Measurements from ENCODE around the gene RSPH6A. TPM values are rescaled to one million over a fixed set of nuclear protein-coding genes. Genes with fewer than 3 reads are reported as not detected.

The RSPH6A gene
- polyA plus RNA-seq, 3 donors, result not detected

- H3K36me3 ChIP-seq (replicated peaks in 1 of 2; ENCODE audit: control insufficient read depth in 1 of 2, insufficient read depth in 2 of 2, low read length in 2 of 2), result no peaks in the 10 kb centered on the region
- intact Hi-C loops (cut with micrococcal nuclease), result no loop called here
- H3K9me3 ChIP-seq (replicated peaks in 1 of 2; ENCODE audit: control insufficient read depth in 1 of 2, insufficient read depth in 1 of 2, low read length in 2 of 2), result peaks cover 0 to 7% of the 10 kb centered on the region in 2 donors
- peaks cover 13% of the 10 kb centered on the region for H4K20me1 ChIP-seq (ENCODE audit: insufficient read depth, low read length)
- H2AFZ ChIP-seq (ENCODE audit: insufficient read depth, low read depth, low read length, poor library complexity, severe bottlenecking), result no peak overlapping the region
- DNase-seq, result no peak
- peaks cover 20 to 26% of the 10 kb centered on the region in 2 donors for H3K4me1 ChIP-seq (ENCODE audit: control insufficient read depth in 1 of 2, insufficient read depth in 2 of 2, low read length in 2 of 2)
- peaks cover 13% of the 10 kb centered on the region for H3K4me1 Mint-ChIP-seq
- H3K4me3 ChIP-seq (replicated peaks in 1 of 3; ENCODE audit: low read depth in 2 of 3, low read length in 3 of 3), result no peak overlapping the region
- H3K4me3 Mint-ChIP-seq, result peak overlapping the region in 1 of 2 donors; percentile 70
- WGBS (ENCODE audit: insufficient coverage), result 88% methylated on average over 18 of the region's 21 CpGs
- H3K27me3 Mint-ChIP-seq (ENCODE audit: low read depth in 3 of 3), result peaks cover 61 to 93% (median 73%) of the 10 kb centered on the region in 3 donors
- no peak overlapping the region for H3K9ac ChIP-seq (ENCODE audit: insufficient read depth, low read length, poor library complexity, severe bottlenecking)
- H3K4me2 ChIP-seq (replicated peaks; ENCODE audit: extremely low read depth, low read length, poor library complexity, severe bottlenecking), result no peak overlapping the region
- H3K9me3 Mint-ChIP-seq, result peaks cover 0 to 11% (median 5%) of the 10 kb centered on the region in 7 donors
- peaks cover 0 to 3% of the 10 kb centered on the region in 2 donors for H3K36me3 Mint-ChIP-seq
- H3K27me3 ChIP-seq (ENCODE audit: control insufficient read depth in 2 of 2, insufficient read depth in 2 of 2, low read length in 2 of 2), result peaks cover 22 to 71% of the 10 kb centered on the region in 2 donors
- no peaks in the 10 kb centered on the region for H3K79me2 ChIP-seq (ENCODE audit: insufficient read depth, low read length)
- TF ChIP-seq, protein P1, sequence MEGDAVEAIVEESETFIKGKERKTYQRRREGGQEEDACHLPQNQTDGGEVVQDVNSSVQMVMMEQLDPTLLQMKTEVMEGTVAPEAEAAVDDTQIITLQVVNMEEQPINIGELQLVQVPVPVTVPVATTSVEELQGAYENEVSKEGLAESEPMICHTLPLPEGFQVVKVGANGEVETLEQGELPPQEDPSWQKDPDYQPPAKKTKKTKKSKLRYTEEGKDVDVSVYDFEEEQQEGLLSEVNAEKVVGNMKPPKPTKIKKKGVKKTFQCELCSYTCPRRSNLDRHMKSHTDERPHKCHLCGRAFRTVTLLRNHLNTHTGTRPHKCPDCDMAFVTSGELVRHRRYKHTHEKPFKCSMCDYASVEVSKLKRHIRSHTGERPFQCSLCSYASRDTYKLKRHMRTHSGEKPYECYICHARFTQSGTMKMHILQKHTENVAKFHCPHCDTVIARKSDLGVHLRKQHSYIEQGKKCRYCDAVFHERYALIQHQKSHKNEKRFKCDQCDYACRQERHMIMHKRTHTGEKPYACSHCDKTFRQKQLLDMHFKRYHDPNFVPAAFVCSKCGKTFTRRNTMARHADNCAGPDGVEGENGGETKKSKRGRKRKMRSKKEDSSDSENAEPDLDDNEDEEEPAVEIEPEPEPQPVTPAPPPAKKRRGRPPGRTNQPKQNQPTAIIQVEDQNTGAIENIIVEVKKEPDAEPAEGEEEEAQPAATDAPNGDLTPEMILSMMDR (IDR thresholded peaks at IDR 0.05), result no peak
- no peak overlapping the region for H3K27ac ChIP-seq (ENCODE audit: low read depth in 1 of 2, low read length in 2 of 2)
- no peak overlapping the region for H3K27ac Mint-ChIP-seq
Measured at GRCh38 chr19:45764945-45765701, 50.0 kb downstream of the RSPH6A start.

DNA sequence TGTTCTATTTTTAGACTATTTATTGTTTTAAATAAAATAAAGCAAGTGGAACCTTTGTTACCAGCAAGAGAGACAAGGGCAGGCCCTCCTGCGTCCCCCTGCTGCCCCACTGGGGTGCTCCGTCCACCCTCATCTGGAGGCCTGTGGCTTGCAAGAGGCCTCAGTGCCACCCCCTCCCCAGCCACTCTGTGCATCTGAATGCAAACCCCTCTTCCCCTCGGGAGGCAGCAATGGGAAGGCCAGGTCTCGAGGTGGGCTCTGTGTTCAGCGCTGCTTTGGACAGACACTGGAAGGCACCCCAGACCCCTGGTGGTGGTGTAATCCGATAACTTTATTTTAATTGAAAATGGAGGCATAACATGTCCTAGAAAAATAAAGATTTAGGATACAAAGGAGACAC lies 50.6 kb downstream of the RSPH6A start:
- Mint-ChIP-seq H3K9me3 (peaks cover 0 to 7% (median under 1%) of the 10 kb centered on the region in 7 donors), H3K36me3 (peaks cover 0 to 3% of the 10 kb centered on the region in 2 donors), H3K4me1 (peaks cover 8% of the 10 kb centered on the region), H3K4me3 (peak overlapping the region in 1 of 2 donors; percentile 70), H3K27ac (no peak overlapping the region), H3K27me3 (ENCODE audit: low read depth in 3 of 3) (peaks cover 58 to 90% (median 68%) of the 10 kb centered on the region in 3 donors)
- no peak for DNase-seq
- peaks cover 7% of the 10 kb centered on the region for H4K20me1 ChIP-seq (ENCODE audit: insufficient read depth, low read length)
- H2AFZ ChIP-seq (ENCODE audit: insufficient read depth, low read depth, low read length, poor library complexity, severe bottlenecking), result no peak overlapping the region
- peaks cover 22 to 65% of the 10 kb centered on the region in 2 donors for H3K27me3 ChIP-seq (ENCODE audit: control insufficient read depth in 2 of 2, insufficient read depth in 2 of 2, low read length in 2 of 2)
- peaks cover 0 to 7% of the 10 kb centered on the region in 2 donors for H3K9me3 ChIP-seq (replicated peaks in 1 of 2; ENCODE audit: control insufficient read depth in 1 of 2, insufficient read depth in 1 of 2, low read length in 2 of 2)
- TF ChIP-seq, protein P1 (IDR thresholded peaks at IDR 0.05), result no peak
- no peak overlapping the region for H3K4me2 ChIP-seq (replicated peaks; ENCODE audit: extremely low read depth, low read length, poor library complexity, severe bottlenecking)
- no peaks in the 10 kb centered on the region for H3K79me2 ChIP-seq (ENCODE audit: insufficient read depth, low read length)
- H3K4me3 ChIP-seq (replicated peaks in 1 of 3; ENCODE audit: low read depth in 2 of 3, low read length in 3 of 3), result no peak overlapping the region
- 74% methylated on average over 4 of the region's 6 CpGs for WGBS (ENCODE audit: insufficient coverage)
- intact Hi-C loops (cut with micrococcal nuclease), result no loop called here
- peaks cover 14 to 20% of the 10 kb centered on the region in 2 donors for H3K4me1 ChIP-seq (ENCODE audit: control insufficient read depth in 1 of 2, insufficient read depth in 2 of 2, low read length in 2 of 2)
- H3K36me3 ChIP-seq (replicated peaks in 1 of 2; ENCODE audit: control insufficient read depth in 1 of 2, insufficient read depth in 2 of 2, low read length in 2 of 2), result no peaks in the 10 kb centered on the region
- no peak overlapping the region for H3K9ac ChIP-seq (ENCODE audit: insufficient read depth, low read length, poor library complexity, severe bottlenecking)
- no peak overlapping the region for H3K27ac ChIP-seq (ENCODE audit: low read depth in 1 of 2, low read length in 2 of 2)
